Measurements from ENCODE around the gene CARMIL1.

The CARMIL1 gene

GRCh38 chr6:25370178-25371036 is 91.2 kb downstream of the CARMIL1 start:
- TF ChIP-seq GATA3 (IDR thresholded peaks at IDR 0.05; ENCODE audit: low read depth, low read length) (no peak), GATA2 (IDR thresholded peaks at IDR 0.05; ENCODE audit: low read depth, low read length) (no peak)

GRCh38 chr6:25371037-25371347 is 91.8 kb downstream of the CARMIL1 start:
- no peak for TF ChIP-seq GATA3 (IDR thresholded peaks at IDR 0.05; ENCODE audit: low read depth, low read length)
- no peak for TF ChIP-seq GATA2 (IDR thresholded peaks at IDR 0.05; ENCODE audit: low read depth, low read length)

- TF ChIP-seq GATA2 (IDR thresholded peaks at IDR 0.05; ENCODE audit: low read depth, low read length): no peak
- TF ChIP-seq GATA3 (IDR thresholded peaks at IDR 0.05; ENCODE audit: low read depth, low read length): no peak
These were observed 96.0 kb downstream of the CARMIL1 start for GRCh38 chr6:25375125-25375524.

- TF ChIP-seq GATA3 (IDR thresholded peaks at IDR 0.05; ENCODE audit: low read depth, low read length): no peak
These were observed 98.5 kb downstream of the CARMIL1 start for GRCh38 chr6:25377664-25378063.

- TF ChIP-seq GATA3 (IDR thresholded peaks at IDR 0.05; ENCODE audit: low read depth, low read length): no peak
- TF ChIP-seq GATA2 (IDR thresholded peaks at IDR 0.05; ENCODE audit: low read depth, low read length): no peak
These were observed 101.9 kb downstream of the CARMIL1 start for GRCh38 chr6:25381077-25381476.

GRCh38 chr6:25384234-25384633 is 105.1 kb downstream of the CARMIL1 start:
- TF ChIP-seq GATA2 (IDR thresholded peaks at IDR 0.05; ENCODE audit: low read depth, low read length) (no peak), GATA3 (IDR thresholded peaks at IDR 0.05; ENCODE audit: low read depth, low read length) (no peak)

GRCh38 chr6:25384967-25385366 is 105.8 kb downstream of the CARMIL1 start:
- TF ChIP-seq GATA2 (IDR thresholded peaks at IDR 0.05; ENCODE audit: low read depth, low read length) (no peak), GATA3 (IDR thresholded peaks at IDR 0.05; ENCODE audit: low read depth, low read length) (no peak)

GRCh38 chr6:25387483-25387882 is 108.3 kb downstream of the CARMIL1 start:
- no peak for TF ChIP-seq GATA3 (IDR thresholded peaks at IDR 0.05; ENCODE audit: low read depth, low read length)
- no peak for TF ChIP-seq GATA2 (IDR thresholded peaks at IDR 0.05; ENCODE audit: low read depth, low read length)

- TF ChIP-seq GATA2 (IDR thresholded peaks at IDR 0.05; ENCODE audit: low read depth, low read length) (no peak), GATA3 (IDR thresholded peaks at IDR 0.05; ENCODE audit: low read depth, low read length) (no peak)
These were observed 108.7 kb downstream of the CARMIL1 start for GRCh38 chr6:25387911-25388310.

GRCh38 chr6:25388776-25389175 is 109.6 kb downstream of the CARMIL1 start:
- TF ChIP-seq GATA3 (IDR thresholded peaks at IDR 0.05; ENCODE audit: low read depth, low read length) (no peak), GATA2 (IDR thresholded peaks at IDR 0.05; ENCODE audit: low read depth, low read length) (no peak)

GRCh38 chr6:25389471-25389870 is 110.3 kb downstream of the CARMIL1 start:
- TF ChIP-seq GATA3 (IDR thresholded peaks at IDR 0.05; ENCODE audit: low read depth, low read length) (no peak), GATA2 (IDR thresholded peaks at IDR 0.05; ENCODE audit: low read depth, low read length) (no peak)

- TF ChIP-seq GATA2 (IDR thresholded peaks at IDR 0.05; ENCODE audit: low read depth, low read length) (no peak), GATA3 (IDR thresholded peaks at IDR 0.05; ENCODE audit: low read depth, low read length) (no peak)
These were observed 113.2 kb downstream of the CARMIL1 start for GRCh38 chr6:25392372-25392771.

- no peak for TF ChIP-seq GATA2 (IDR thresholded peaks at IDR 0.05; ENCODE audit: low read depth, low read length)
- no peak for TF ChIP-seq GATA3 (IDR thresholded peaks at IDR 0.05; ENCODE audit: low read depth, low read length)
These were observed 116.6 kb downstream of the CARMIL1 start for GRCh38 chr6:25395731-25396130.

- TF ChIP-seq GATA2 (IDR thresholded peaks at IDR 0.05; ENCODE audit: low read depth, low read length) (no peak), GATA3 (IDR thresholded peaks at IDR 0.05; ENCODE audit: low read depth, low read length) (no peak)
These were observed 118.2 kb downstream of the CARMIL1 start for GRCh38 chr6:25397406-25397805.

- TF ChIP-seq GATA3 (IDR thresholded peaks at IDR 0.05; ENCODE audit: low read depth, low read length) (no peak), GATA2 (IDR thresholded peaks at IDR 0.05; ENCODE audit: low read depth, low read length) (no peak)
These were observed 120.7 kb downstream of the CARMIL1 start for GRCh38 chr6:25399885-25400284.

- TF ChIP-seq GATA2 (IDR thresholded peaks at IDR 0.05; ENCODE audit: low read depth, low read length) (no peak), GATA3 (IDR thresholded peaks at IDR 0.05; ENCODE audit: low read depth, low read length) (no peak)
These were observed 122.5 kb downstream of the CARMIL1 start for GRCh38 chr6:25401711-25402110.

Measured in SH-SY5Y (cell line).